ENCODE measurements around the gene FAHD1. TPM values are rescaled to one million over a fixed set of nuclear protein-coding genes. Genes with fewer than 3 reads are reported as not detected.

FAHD1 gene
- total and polyA plus RNA-seq, 9 of the 15 experiments (the other 6 are each of a cell fraction or from before 2014, with no cell fraction given), result 2.2 to 20.9 (median 10.7) TPM

GRCh38 chr16:1784977-1785845 lies 41.8 kb upstream of the FAHD1 start:
- BruUV-seq (replicated peaks), result no TSS peak
- no peak overlapping the region for H2AFZ ChIP-seq (ENCODE audit: low read depth, low read length)
- ChIA-PET POLR2A (interaction anchor here (0.7 to 0.9 kb wide), 2 partner anchors 8 to 9 kb away, joined by 3 to 5 read pairs; no protein-coding TSS in a partner anchor), CTCF (ENCODE audit: low intra/inter-chr PET ratio) (no interaction called here)
- H3K79me2 ChIP-seq (ENCODE audit: control insufficient read depth, insufficient read depth, low read length), result peaks cover 53% of the 10 kb centered on the region
- H3K4me2 ChIP-seq (ENCODE audit: insufficient read depth, low read length), result no peak overlapping the region
- peaks cover 63% of the 10 kb centered on the region; the same call in 1 of the 3 replicates for H3K36me3 ChIP-seq (ENCODE audit: control insufficient read depth, insufficient read depth, low read length)
- DNase-seq (ENCODE audit: extremely low read depth in 1 of 4, low spot score in 3 of 4) (no peak), FAIRE-seq (no peak), ATAC-seq (no peak)
- H3K4me3 ChIP-seq, result no peak overlapping the region
- peak overlapping the region in 1 of 2 experiments; percentile 58; a peak in 2 of 4 replicates for H3K9ac ChIP-seq (ENCODE audit: insufficient read depth in 1 of 2, low read depth in 2 of 2, low read length in 2 of 2)
- no peaks in the 10 kb centered on the region for H3K9me1 ChIP-seq (ENCODE audit: control insufficient read depth, insufficient read depth, low read length)
- 94% methylated on average over 18 of the region's 26 CpGs for WGBS (ENCODE audit: insufficient coverage, low coverage, missing lambda C conversion rate)
- no peak overlapping the region for H3K27ac ChIP-seq (ENCODE audit: extremely low read depth, low read depth, low read length)
- peaks cover 4 to 81% of the 10 kb centered on the region in 2 experiments; a peak in 3 of 5 replicates for H3K4me1 ChIP-seq (replicated peaks in 1 of 2; ENCODE audit: control insufficient read depth in 2 of 2, insufficient read depth in 2 of 2, low read length in 2 of 2)
- H3K27me3 ChIP-seq (ENCODE audit: control insufficient read depth in 2 of 2, insufficient read depth in 2 of 2, low read length in 2 of 2), result no peaks in the 10 kb centered on the region
- in situ Hi-C loops (cut with MboI) (loop anchor here (5.0 kb wide), 1 partner anchor 147 kb away; no protein-coding TSS in a partner anchor), intact Hi-C loops (cut with micrococcal nuclease) (loop anchor here (5.0 kb wide), 1 partner anchor 173 kb away; the partner anchor contains the start of genes CRAMP1 and IFT140)
- no peaks in the 10 kb centered on the region for H3K9me3 ChIP-seq (replicated peaks; ENCODE audit: control insufficient read depth, insufficient read depth, low read depth, low read length)
- H4K20me1 ChIP-seq (replicated peaks; ENCODE audit: control insufficient read depth, insufficient read depth, low read length), result peaks cover 3% of the 10 kb centered on the region; the same call in 1 of the 2 replicates
- no peak for TF ChIP-seq MECOM (CRISPR knock-in tag; IDR thresholded peaks at IDR 0.05)
- TF ChIP-seq ZNF217 (CRISPR knock-in tag; IDR thresholded peaks at IDR 0.05), result no peak
- no peak for TF ChIP-seq ZNF280A (IDR thresholded peaks at IDR 0.05; ENCODE audit: low read depth, partially characterized antibody)
- TF ChIP-seq, protein P1, sequence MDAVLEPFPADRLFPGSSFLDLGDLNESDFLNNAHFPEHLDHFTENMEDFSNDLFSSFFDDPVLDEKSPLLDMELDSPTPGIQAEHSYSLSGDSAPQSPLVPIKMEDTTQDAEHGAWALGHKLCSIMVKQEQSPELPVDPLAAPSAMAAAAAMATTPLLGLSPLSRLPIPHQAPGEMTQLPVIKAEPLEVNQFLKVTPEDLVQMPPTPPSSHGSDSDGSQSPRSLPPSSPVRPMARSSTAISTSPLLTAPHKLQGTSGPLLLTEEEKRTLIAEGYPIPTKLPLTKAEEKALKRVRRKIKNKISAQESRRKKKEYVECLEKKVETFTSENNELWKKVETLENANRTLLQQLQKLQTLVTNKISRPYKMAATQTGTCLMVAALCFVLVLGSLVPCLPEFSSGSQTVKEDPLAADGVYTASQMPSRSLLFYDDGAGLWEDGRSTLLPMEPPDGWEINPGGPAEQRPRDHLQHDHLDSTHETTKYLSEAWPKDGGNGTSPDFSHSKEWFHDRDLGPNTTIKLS (IDR thresholded peaks at IDR 0.05; ENCODE audit: borderline replicate concordance, low read depth), result no peak
- no peak for TF ChIP-seq GTF3C2 (IDR thresholded peaks at IDR 0.05; ENCODE audit: borderline replicate concordance, extremely low read depth, insufficient read length)
- TF ChIP-seq, protein P2, sequence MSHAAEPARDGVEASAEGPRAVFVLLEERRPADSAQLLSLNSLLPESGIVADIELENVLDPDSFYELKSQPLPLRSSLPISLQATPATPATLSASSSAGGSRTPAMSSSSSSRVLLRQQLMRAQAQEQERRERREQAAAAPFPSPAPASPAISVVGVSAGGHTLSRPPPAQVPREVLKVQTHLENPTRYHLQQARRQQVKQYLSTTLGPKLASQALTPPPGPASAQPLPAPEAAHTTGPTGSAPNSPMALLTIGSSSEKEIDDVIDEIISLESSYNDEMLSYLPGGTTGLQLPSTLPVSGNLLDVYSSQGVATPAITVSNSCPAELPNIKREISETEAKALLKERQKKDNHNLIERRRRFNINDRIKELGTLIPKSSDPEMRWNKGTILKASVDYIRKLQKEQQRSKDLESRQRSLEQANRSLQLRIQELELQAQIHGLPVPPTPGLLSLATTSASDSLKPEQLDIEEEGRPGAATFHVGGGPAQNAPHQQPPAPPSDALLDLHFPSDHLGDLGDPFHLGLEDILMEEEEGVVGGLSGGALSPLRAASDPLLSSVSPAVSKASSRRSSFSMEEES (CRISPR knock-in tag; IDR thresholded peaks at IDR 0.05), result no peak
- TF ChIP-seq HNRNPUL1 (IDR thresholded peaks at IDR 0.05; ENCODE audit: low read length), result no peak
- TF ChIP-seq HMGXB4 (CRISPR knock-in tag; IDR thresholded peaks at IDR 0.05), result no peak
- TF ChIP-seq MEIS2 (IDR thresholded peaks at IDR 0.05; ENCODE audit: partially characterized antibody), result no peak
- no peak for TF ChIP-seq SMARCE1 (IDR thresholded peaks at IDR 0.05)

Data from K562 (cell line).